Measurements from ENCODE around the gene UBE2H.
A peak's percentile ranks its signal among the peaks of the same experiment; 100 is the strongest.
"Not testable (repeated sequence)": the region's sequence is repeated elsewhere in the genome, so short reads cannot be mapped to it uniquely, and the experiment has no call there.

The UBE2H gene

DNA sequence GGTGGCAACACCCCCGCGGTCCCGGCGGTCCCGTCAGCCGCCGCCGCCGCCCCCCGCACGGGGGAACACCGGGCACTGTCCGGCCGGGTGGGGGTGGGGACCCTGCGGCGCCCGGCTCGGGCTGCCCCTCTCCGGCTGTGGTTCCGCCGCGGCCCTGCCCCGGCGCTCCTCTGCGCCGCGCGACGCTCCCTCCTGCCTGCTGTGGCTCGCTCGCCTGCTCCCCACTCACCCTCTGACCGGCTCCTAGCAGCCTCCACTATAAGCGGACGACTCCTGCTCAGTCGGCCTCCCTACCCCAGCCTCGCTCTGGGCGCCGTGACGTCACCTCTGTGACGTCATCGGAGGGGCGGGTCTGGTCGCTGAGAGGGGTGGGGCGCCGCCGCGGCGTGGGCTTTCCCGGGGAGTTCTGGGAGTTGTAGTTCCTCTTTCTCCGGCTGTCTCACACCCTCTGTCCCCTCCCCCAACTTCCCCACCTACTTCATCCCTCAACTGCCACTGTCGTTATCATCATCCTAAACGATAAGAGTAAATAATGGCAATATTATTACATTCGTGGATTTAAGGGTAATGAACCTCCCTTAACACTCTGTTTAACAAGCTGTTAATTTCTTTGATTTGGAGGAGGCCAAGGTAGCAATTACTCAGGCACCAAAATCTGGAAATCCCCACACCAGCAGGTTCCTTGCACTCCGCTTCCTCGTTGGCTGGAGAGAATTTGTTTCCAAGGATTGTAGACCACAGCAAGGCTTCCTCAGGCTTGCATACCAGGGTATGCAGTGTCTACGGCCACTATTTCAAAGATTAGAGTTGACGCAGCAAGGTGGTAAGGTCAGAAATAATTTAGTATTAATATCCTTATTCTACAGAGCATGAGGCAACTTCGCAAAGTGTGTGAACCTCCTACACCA is at the start of gene UBE2H:
TSS of gene UBE2H (minus strand) at position 308 of the 908 bp plus-strand sequence. CDS start 405 bp downstream, outside the sequence.
- Mint-ChIP-seq H3K36me3 (ENCODE audit: low read depth) (peaks cover 7% of the 10 kb centered on the region), H3K27me3 (no peaks in the 10 kb centered on the region), H3K4me3 (peak within 1 kb of the TSS; percentile 94), H3K9me3 (no peaks in the 10 kb centered on the region), H3K4me1 (ENCODE audit: low read depth) (peaks cover 13% of the 10 kb centered on the region), H3K27ac (peak within 1 kb of the TSS; percentile 99)
- DNase-seq: peak; percentile 97

DNA sequence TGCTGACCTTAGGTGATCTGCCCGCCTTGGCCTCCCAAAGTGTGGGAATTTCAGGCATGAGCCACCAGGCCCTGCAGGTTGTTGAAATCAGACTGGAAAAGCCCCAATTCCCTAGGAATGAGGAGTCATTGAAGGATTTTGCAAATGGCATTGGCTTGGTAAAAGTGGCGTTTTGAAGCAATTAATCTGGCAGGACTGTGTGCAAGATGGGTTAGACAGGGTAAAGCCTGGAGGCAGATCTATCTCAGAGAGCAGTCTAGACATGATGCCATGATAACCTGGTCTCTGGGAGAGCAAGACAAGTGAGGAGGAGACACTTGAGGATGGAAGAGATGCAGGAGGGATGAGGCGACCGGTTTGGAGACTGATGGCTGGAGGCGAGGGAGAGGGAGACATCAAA is 45.7 kb upstream of the UBE2H start:
- Mint-ChIP-seq H3K27me3 (no peaks in the 10 kb centered on the region), H3K27ac (no peak overlapping the region), H3K4me1 (ENCODE audit: low read depth) (no peaks in the 10 kb centered on the region), H3K4me3 (no peak overlapping the region), H3K9me3 (no peaks in the 10 kb centered on the region), H3K36me3 (ENCODE audit: low read depth) (no peaks in the 10 kb centered on the region)
- DNase-seq: no peak

DNA sequence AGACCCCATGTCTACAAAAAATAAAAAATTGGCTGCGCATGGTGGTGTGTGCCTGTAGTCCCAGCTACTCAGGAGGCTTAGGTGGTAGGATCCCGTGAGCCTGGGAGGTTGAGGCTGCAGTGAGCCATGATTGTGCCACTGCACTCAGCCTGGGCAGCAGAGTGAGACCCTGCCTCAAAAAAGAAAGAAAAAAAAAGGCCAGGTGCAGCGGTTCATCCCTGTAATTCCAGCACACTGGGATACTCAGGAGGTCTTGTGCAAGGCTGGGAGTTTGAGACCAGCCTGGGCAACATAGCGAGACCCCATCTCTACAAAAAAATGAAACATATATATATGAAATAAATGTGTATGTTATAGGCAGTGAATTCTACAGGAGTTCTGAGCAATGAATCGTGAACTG is 44.5 kb upstream of the UBE2H start:
- Mint-ChIP-seq H3K27me3 (no peaks in the 10 kb centered on the region), H3K27ac (no peak overlapping the region), H3K4me1 (ENCODE audit: low read depth) (no peaks in the 10 kb centered on the region), H3K9me3 (no peaks in the 10 kb centered on the region), H3K4me3 (no peak overlapping the region), H3K36me3 (ENCODE audit: low read depth) (no peaks in the 10 kb centered on the region)
- no peak for DNase-seq

DNA sequence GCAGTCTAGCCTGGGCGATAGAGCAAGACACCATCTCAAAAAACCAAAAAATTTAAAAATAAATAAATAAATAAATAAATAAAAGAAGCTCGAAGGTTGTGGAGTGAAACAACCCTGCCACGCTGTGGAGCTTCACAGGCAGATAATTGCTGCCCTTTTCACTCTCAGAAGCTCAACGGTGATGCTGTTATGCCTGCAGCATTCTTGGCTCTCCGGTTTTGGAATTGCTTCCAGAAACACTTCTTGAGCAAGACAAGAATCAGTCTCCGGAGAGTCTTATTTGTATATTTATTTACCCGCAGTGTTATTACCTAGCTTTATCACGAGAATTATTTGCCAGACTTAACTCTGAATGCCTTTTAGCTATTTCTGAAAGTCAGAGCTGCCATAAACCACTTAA is 40.5 kb upstream of the UBE2H start:
- no peaks in the 10 kb centered on the region for H3K27me3 Mint-ChIP-seq
- H3K27ac Mint-ChIP-seq: no peak overlapping the region
- H3K9me3 Mint-ChIP-seq: no peaks in the 10 kb centered on the region
- no peak for DNase-seq
- H3K36me3 Mint-ChIP-seq (ENCODE audit: low read depth): no peaks in the 10 kb centered on the region
- peaks cover 9% of the 10 kb centered on the region for H3K4me1 Mint-ChIP-seq (ENCODE audit: low read depth)
- no peak overlapping the region for H3K4me3 Mint-ChIP-seq

DNA sequence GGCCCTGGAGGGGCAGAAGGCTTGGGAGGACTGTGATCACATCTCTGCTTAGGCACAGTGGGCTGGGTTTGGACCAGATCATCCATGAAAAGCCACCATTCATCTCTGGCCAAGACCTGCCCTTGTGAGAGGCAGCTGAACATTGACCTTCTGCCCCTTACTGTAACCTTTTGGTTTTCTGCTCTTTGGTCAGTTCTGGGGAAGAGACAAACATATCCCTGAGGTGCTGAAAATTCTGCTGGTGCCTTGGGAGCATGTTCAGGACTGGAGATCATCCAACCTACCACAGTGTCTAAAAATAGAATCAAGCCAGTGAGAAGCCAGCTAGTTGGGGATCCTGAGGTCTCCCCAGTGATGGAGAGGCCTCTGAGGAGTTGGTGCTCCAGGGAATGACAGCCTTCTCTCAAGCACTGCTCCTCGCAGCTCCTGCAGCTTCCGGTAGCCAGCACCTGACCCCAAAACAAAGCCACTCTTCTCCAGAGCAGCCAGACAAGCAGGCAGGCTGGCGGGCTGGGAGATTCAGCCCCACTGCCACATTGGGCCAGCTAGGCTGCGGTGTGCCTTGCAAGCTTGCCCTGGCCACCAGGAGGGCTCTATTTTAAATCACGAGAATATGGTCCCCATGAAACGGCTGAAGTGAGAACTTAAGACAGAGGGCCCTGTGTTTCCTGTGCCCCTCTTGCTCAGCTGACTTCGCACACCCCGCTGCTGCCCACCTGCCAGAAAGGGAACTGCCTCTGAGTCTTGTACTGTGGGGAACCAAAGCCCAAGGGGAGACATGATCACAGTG is 37.8 kb upstream of the UBE2H start:
- Mint-ChIP-seq H3K4me3 (no peak overlapping the region), H3K27me3 (no peaks in the 10 kb centered on the region), H3K4me1 (ENCODE audit: low read depth) (peaks cover 9% of the 10 kb centered on the region), H3K9me3 (no peaks in the 10 kb centered on the region), H3K27ac (no peak overlapping the region), H3K36me3 (ENCODE audit: low read depth) (no peaks in the 10 kb centered on the region)
- no peak for DNase-seq

DNA sequence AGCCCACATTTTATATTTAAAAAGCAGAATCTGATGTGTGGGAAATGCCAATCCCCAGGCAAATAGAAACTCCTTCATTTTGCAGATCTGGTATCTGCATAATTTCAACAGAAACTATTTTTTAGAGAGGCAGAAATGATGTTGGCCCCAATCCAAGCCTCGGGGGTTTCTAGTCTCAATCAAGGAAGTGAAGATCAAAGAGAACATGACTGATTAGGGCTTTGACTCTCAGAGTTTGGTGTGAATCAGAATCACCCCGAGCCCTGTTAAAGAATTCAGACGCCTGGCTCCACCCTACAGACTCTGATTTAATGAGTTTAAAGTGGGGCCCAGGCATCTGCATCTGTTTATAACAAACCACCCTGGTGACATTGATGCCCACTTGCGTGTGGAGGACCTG is 36.7 kb upstream of the UBE2H start:
- H3K9me3 Mint-ChIP-seq: no peaks in the 10 kb centered on the region
- peaks cover 9% of the 10 kb centered on the region for H3K4me1 Mint-ChIP-seq (ENCODE audit: low read depth)
- no peaks in the 10 kb centered on the region for H3K27me3 Mint-ChIP-seq
- no peaks in the 10 kb centered on the region for H3K36me3 Mint-ChIP-seq (ENCODE audit: low read depth)
- no peak overlapping the region for H3K4me3 Mint-ChIP-seq
- peak; percentile 47 for DNase-seq
- H3K27ac Mint-ChIP-seq: no peak overlapping the region

DNA sequence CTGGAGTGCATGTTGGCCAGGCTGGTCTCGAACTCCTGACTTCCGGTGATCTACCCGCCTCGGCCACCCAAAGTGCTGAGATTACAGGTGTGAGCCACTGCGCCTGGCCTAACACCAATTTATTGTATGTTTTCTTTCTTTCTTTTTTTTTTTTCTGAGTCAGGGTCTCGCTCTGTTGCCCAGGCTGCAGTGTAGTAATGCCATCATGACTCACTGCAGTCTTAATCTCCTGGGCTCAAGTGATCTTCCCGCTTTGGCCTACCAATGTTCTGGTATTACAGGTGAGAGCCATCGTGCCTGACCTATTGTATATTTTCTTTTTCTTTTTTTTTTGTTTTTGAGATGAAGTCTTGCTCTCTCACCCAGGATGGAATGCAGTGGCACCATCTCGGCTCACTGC is 33.8 kb upstream of the UBE2H start:
- no peaks in the 10 kb centered on the region for H3K27me3 Mint-ChIP-seq

DNA sequence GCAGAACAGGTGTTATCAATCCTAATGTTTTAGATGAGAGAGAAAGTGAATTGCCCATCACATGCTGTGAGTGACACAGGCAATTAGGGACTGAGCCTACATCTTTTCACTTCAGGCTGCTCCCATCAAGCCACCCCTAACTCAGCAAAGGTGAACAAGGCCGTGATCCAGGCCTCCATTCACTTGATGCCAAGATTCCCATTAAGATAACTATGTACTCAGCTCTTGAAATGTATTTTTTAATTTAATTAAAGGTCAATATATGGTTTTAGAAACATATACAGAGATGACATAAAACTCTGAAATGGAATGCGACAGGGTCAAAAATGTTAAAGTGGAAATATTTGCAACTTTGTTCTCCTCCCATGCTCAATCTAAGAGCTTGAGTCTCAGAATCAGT is 27.9 kb upstream of the UBE2H start:
- DNase-seq: no peak
- H3K4me1 Mint-ChIP-seq (ENCODE audit: low read depth): no peaks in the 10 kb centered on the region
- no peak overlapping the region for H3K4me3 Mint-ChIP-seq
- no peaks in the 10 kb centered on the region for H3K36me3 Mint-ChIP-seq (ENCODE audit: low read depth)
- no peak overlapping the region for H3K27ac Mint-ChIP-seq
- H3K27me3 Mint-ChIP-seq: no peaks in the 10 kb centered on the region
- H3K9me3 Mint-ChIP-seq: no peaks in the 10 kb centered on the region

More for the DNA sequence above, 33.8 kb upstream of the UBE2H start:
- no peaks in the 10 kb centered on the region for H3K36me3 Mint-ChIP-seq (ENCODE audit: low read depth)
- no peak overlapping the region for H3K27ac Mint-ChIP-seq
- DNase-seq: no peak
- H3K4me1 Mint-ChIP-seq (ENCODE audit: low read depth): peaks cover 9% of the 10 kb centered on the region
- no peak overlapping the region for H3K4me3 Mint-ChIP-seq
- no peaks in the 10 kb centered on the region for H3K9me3 Mint-ChIP-seq

DNA sequence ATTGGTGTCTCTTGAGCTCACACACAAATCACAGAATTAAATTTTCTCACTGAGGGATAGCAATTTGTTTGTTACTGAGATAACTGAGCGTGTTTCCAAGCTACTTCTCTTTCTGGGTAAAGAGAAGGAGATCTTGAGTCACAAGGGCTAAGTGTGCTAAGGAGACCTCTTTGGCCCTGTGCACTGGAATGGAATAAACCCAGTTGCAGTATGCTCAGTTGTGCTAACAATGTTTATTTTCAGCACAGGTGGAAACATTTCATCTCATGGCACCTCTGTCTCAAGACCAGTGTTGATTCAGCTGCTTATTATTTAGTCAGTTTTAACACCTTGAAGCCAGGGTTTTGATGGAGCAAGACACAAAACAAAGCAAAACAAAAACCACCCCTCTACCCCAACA is 22.5 kb upstream of the UBE2H start:
- Mint-ChIP-seq H3K4me1 (ENCODE audit: low read depth) (no peaks in the 10 kb centered on the region), H3K9me3 (no peaks in the 10 kb centered on the region), H3K27ac (no peak overlapping the region), H3K36me3 (ENCODE audit: low read depth) (no peaks in the 10 kb centered on the region), H3K4me3 (no peak overlapping the region), H3K27me3 (no peaks in the 10 kb centered on the region)
- no peak for DNase-seq

DNA sequence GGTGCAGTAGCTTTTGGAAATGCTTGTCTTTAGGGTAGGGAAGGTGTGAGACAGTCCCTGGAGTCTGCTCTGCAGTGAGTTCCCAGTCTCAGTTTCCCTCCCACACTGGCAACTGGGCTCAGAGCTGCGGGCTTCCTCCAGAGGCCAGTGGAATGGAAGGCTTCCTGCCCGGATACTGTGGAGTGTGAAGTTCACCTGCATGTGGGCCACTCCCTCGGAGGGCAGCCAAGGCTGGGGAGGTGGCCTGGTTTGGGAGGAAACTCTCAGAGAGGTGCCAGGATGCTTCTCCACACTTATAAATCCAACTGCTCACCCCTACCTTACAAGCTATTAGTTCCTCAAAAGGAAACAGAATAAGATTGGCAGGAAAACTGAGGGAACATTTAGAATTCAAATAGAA is 18.1 kb upstream of the UBE2H start:
- Mint-ChIP-seq H3K4me3 (no peak overlapping the region), H3K27ac (no peak overlapping the region), H3K36me3 (ENCODE audit: low read depth) (no peaks in the 10 kb centered on the region), H3K27me3 (no peaks in the 10 kb centered on the region), H3K4me1 (ENCODE audit: low read depth) (no peaks in the 10 kb centered on the region), H3K9me3 (no peaks in the 10 kb centered on the region)
- no peak for DNase-seq

DNA sequence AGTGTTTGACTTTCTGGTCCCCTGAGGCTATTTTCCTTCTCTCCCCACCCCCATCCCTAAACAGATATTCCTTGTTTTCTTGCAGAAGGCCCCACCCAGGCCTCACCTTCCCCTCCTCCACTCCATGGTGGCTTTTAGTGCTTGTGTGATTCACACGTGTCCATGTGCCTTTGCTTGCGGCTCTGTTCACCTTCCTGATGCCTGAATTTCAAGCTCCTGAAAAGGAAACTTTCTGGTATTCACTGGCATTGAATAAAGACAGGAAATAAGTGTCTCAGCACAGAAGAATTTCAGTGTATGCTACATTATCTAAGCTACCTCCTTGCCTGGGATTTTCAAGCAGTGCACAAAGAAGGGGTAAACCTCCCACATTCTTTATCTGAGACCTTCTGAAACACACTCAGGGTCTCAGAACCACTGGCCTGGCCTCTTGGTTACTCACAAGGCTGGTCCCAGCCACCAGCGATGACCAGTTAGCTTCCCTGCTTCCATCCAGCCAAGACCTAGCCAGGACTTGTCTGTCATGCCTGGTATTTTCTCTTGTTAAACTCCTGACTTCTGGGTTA is 17.2 kb upstream of the UBE2H start:
- DNase-seq: no peak
- no peak overlapping the region for H3K27ac Mint-ChIP-seq
- H3K9me3 Mint-ChIP-seq: no peaks in the 10 kb centered on the region
- H3K4me1 Mint-ChIP-seq (ENCODE audit: low read depth): no peaks in the 10 kb centered on the region
- no peak overlapping the region for H3K4me3 Mint-ChIP-seq
- no peaks in the 10 kb centered on the region for H3K27me3 Mint-ChIP-seq
- H3K36me3 Mint-ChIP-seq (ENCODE audit: low read depth): no peaks in the 10 kb centered on the region

DNA sequence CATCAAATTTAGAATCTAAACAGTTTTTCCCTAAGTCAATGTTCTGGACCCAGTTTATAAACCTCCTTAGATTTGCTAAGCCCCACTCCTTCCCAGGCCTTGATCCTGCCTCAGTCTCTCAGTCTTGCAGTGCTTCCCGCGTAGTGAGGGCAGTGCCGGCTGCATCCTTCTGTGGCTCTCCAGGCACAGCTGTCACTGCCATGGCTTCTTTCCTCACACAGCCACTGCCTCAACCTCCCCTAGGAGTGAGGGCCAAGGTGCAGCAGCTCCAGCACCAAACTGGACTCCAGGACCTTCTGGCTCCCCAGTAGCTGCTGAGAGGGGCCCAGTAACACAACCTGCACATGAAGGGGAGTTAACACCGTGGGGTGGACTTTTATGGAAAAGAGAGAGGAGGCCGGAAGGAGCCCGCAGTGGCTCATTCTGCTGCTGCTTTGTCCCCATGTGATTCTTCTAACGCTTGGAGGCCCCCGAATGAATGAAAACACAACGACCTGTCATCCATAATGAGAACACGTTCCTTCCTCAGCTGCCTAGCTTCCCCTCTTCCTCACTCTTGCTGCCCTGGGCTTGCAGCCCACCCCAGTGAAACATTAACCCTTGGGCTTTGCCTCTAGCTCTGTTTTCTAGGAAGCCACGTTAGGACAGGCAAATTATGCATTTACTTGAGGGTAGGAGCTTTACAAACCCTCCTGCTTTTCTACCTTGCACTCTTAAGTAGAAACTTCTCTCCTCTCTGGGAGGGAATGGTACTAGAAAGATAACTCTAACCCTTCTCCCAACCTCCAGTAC is 16.0 kb upstream of the UBE2H start:
- H3K4me1 Mint-ChIP-seq (ENCODE audit: low read depth): no peaks in the 10 kb centered on the region
- H3K27me3 Mint-ChIP-seq: no peaks in the 10 kb centered on the region
- no peak for DNase-seq
- no peak overlapping the region for H3K4me3 Mint-ChIP-seq
- no peaks in the 10 kb centered on the region for H3K9me3 Mint-ChIP-seq
- H3K36me3 Mint-ChIP-seq (ENCODE audit: low read depth): no peaks in the 10 kb centered on the region
- no peak overlapping the region for H3K27ac Mint-ChIP-seq

DNA sequence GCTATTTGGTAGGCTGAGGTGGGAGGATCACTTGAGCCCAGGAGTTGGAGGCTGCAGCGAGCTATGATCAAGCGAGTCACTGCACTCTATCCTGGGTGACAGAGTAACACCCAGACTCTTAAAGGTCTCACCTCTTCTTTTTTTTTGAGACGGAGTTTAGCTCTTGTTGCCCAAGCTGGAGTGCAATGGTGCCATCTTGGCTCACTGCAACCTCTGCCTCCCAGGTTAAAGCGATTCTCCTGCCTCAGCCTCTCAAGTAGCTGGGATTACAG is 7.4 kb upstream of the UBE2H start:
- not testable (repeated sequence) for H3K4me1 Mint-ChIP-seq (ENCODE audit: low read depth); H3K9me3 Mint-ChIP-seq; H3K36me3 Mint-ChIP-seq (ENCODE audit: low read depth); DNase-seq; H3K4me3 Mint-ChIP-seq; H3K27me3 Mint-ChIP-seq; H3K27ac Mint-ChIP-seq

DNA sequence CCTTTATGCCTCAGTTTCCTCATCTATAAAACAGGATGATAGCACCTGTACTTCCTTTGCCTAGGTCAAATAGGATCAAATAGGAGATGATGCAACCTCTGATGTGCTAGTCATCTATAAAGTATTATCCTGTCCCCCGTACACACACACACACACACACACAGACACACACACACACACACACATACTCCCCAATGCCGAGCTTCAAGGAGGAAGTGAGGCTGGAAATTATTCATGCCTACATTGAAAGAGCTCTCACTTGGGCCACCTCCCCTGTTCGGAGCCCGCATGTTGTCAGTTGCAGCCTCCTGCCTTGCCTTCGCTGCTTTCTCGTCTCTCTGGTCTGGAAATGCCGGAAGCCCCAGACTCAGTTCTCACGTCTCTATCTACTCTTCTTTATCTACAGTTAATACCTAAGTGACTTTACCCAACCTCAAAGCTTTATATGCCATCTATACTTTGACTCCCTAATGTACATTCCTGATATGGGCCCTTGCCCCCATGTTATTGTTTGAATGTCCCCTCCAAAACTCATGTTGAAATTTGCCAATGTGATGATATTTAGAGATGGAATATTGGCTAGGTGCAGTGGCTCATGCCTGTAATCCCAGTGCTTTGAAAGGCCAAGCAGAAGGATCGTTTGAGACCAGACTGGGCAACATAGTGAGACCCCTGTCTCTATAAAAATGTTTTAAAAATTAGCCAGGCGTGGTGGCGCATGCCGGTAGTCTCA is 6.9 kb upstream of the UBE2H start:
- Mint-ChIP-seq H3K4me3 (no peak overlapping the region), H3K27me3 (no peaks in the 10 kb centered on the region), H3K9me3 (no peaks in the 10 kb centered on the region), H3K4me1 (ENCODE audit: low read depth) (no peaks in the 10 kb centered on the region), H3K27ac (no peak overlapping the region), H3K36me3 (ENCODE audit: low read depth) (no peaks in the 10 kb centered on the region)
- no peak for DNase-seq
